NCI-H146 (cell line): Measurements from ENCODE around the gene ETAA1.

ENCODE experiments used
- DNase-seq: peaks from one replicate; lab custom pipeline; 2025; lab: John Stamatoyannopoulos, UW

ETAA1 gene

GRCh38 chr2:67397143-67397986 lies at the start of gene ETAA1:
Gene ETAA1, plus strand, starts transcription at chr2:67397333. Its CDS starts 116 bp downstream, at chr2:67397449.
- peak; percentile 94 for DNase-seq

GRCh38 chr2:67366832-67367412 lies 30.2 kb upstream of the ETAA1 start:
- no peak for DNase-seq

- no peak for DNase-seq
Measured at GRCh38 chr2:67374481-67374880, 22.7 kb upstream of the ETAA1 start.

GRCh38 chr2:67374949-67375348 lies 22.2 kb upstream of the ETAA1 start:
- no peak for DNase-seq

GRCh38 chr2:67378555-67378954 lies 18.6 kb upstream of the ETAA1 start:
- no peak for DNase-seq

GRCh38 chr2:67379048-67379447 lies 18.1 kb upstream of the ETAA1 start:
- DNase-seq: no peak

- DNase-seq: no peak
Measured at GRCh38 chr2:67384123-67384822, 12.9 kb upstream of the ETAA1 start.

GRCh38 chr2:67388680-67389079 lies 8.5 kb upstream of the ETAA1 start:
- no peak for DNase-seq

- DNase-seq: no peak
Measured at GRCh38 chr2:67389286-67389685, 7.8 kb upstream of the ETAA1 start.

- DNase-seq: no peak
Measured at GRCh38 chr2:67389788-67390187, 7.3 kb upstream of the ETAA1 start.

- DNase-seq: no peak
Measured at GRCh38 chr2:67393237-67393636, 3.9 kb upstream of the ETAA1 start.

GRCh38 chr2:67394734-67395133 lies 2.4 kb upstream of the ETAA1 start:
- DNase-seq: no peak

- no peak for DNase-seq
Measured at GRCh38 chr2:67399144-67399543, 2.0 kb downstream of the ETAA1 start.

- DNase-seq: no peak
Measured at GRCh38 chr2:67399831-67400489, 2.8 kb downstream of the ETAA1 start.

GRCh38 chr2:67400560-67401485 lies 3.7 kb downstream of the ETAA1 start:
- no peak for DNase-seq

GRCh38 chr2:67408346-67408745 lies 11.2 kb downstream of the ETAA1 start:
- no peak for DNase-seq

- no peak for DNase-seq
Measured at GRCh38 chr2:67412424-67412823, 15.3 kb downstream of the ETAA1 start.

GRCh38 chr2:67414867-67415266 lies 17.7 kb downstream of the ETAA1 start:
- no peak for DNase-seq

- no peak for DNase-seq
Measured at GRCh38 chr2:67416136-67416535, 19.0 kb downstream of the ETAA1 start.

GRCh38 chr2:67423489-67423888 lies 26.4 kb downstream of the ETAA1 start:
- DNase-seq: no peak

- DNase-seq: no peak
Measured at GRCh38 chr2:67436221-67436620, 39.1 kb downstream of the ETAA1 start.
